ENCODE measurements around the gene EPHA8. TPM values are rescaled to one million over a fixed set of nuclear protein-coding genes. Genes with fewer than 3 reads are reported as not detected.

Gene EPHA8
- total RNA-seq (2022; extraction: Qiagen RNA extraction) = 0.03 to 0.08 TPM (median 0.05 TPM) in 4 of 5 replicates, not detected in the other

GRCh38 chr1:22562584-22563583 lies at the start of gene EPHA8:
Gene EPHA8, plus strand, starts transcription at chr1:22563489. Its CDS starts 147 bp downstream, at chr1:22563636.

GRCh38 chr1:22636353-22636752 lies 73.1 kb downstream of the EPHA8 start, which contains the start of gene C1QA:
Gene C1QA, plus strand, starts transcription at chr1:22636628. Its CDS starts 989 bp downstream, at chr1:22637617.

DNA sequence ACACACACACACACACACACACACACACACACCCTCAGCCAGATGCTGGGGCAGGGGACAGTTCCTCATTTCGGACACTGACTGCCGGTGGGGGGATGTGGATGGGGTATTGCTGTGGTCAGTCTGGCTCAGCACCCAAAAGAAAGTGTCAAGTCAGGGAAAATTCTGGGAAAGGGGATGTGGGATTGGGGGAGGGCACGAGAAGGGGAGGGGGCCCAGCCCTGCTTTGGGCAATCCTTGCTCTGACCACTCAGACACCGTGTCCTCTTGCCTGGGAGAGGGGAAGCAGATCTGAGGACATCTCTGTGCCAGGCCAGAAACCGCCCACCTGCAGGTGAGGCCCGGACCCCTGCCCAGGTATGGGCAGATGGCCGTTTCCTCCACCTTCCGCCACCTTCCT lies 80.1 kb downstream of the EPHA8 start, which contains the start of gene C1QC:
Gene C1QC (plus strand): TSS at position 253 of the 400 bp plus-strand sequence. CDS start 391 bp downstream, outside the sequence.

DNA sequence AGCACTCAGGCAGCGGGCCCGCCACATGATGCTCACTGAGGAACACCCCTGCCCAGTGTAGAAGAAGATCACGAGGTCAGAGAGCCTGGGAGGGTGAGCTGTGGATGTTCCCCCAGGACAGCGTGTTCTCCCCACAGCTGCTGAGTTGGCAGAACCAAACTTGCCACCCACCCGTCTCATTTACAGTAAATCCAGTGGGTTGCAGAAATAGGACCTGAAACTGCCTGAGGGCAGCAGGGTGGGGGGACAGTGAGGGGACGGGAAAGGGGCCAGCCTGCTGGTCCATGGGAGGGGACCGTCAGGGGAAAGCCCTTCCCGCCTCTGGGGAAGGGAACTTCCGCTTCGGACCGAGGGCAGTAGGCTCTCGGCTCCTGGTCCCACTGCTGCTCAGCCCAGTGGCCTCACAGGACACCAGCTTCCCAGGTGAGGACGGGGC lies 89.6 kb downstream of the EPHA8 start, which contains the start of gene C1QB:
Gene C1QB (plus strand): TSS at position 356 of the 436 bp plus-strand sequence. CDS start 6,227 bp downstream, outside the sequence.

Other genes starting within 250 kb of the EPHA8 start
- 5.0 to 5.7 TPM (median 5.3 TPM) in 5 replicates for gene ZBTB40, start 111.6 kb upstream of the EPHA8 start, total RNA-seq (2022; extraction: Qiagen RNA extraction)
- not detected in 5 replicates for gene C1QA, start 73.1 kb downstream of the EPHA8 start, total RNA-seq (2022; extraction: Qiagen RNA extraction)
- not detected in 5 replicates for gene C1QC, start 80.1 kb downstream of the EPHA8 start, total RNA-seq (2022; extraction: Qiagen RNA extraction)
- gene C1QB, start 89.7 kb downstream of the EPHA8 start, total RNA-seq (2022; extraction: Qiagen RNA extraction) = not detected in 5 replicates
- gene EPHB2, start 147.3 kb downstream of the EPHA8 start, total RNA-seq (2022; extraction: Qiagen RNA extraction) = 43.0 to 62.2 TPM (median 50.6 TPM) in 5 replicates

Measured in A549 treated with CORT108297 at 1 μM for 4 hours (cell line).